IPS DF 6.9 (cell line): ENCODE data around the gene PGP.

Experiments
- DNase-seq: peaks from one replicate; pipeline ENCODE4 v3.0.0-alpha.2; 2013; ENCODE audit warnings: low read depth, low spot score
- H3K27ac ChIP-seq: one replicate; pipeline ENCODE4 v1.5.1; 2013; ENCODE audit warnings: low read length, control low read depth
- H3K27me3 ChIP-seq: 2 replicates; pipeline ENCODE4 v1.6.1; 2013; ENCODE audit warnings: mild to moderate bottlenecking, low read length; ENCODE audit not compliant: control insufficient read depth, insufficient read depth
- H3K36me3 ChIP-seq: 2 replicates; pipeline ENCODE4 v1.6.1; 2013; ENCODE audit warnings: low read length; ENCODE audit not compliant: control insufficient read depth, insufficient read depth
- H3K4me1 ChIP-seq: 2 replicates; pipeline ENCODE4 v1.6.1; 2013; ENCODE audit warnings: low read length; ENCODE audit not compliant: control insufficient read depth, insufficient read depth
- H3K4me3 ChIP-seq: 2 replicates; pipeline ENCODE4 v1.5.1; 2013; ENCODE audit warnings: mild to moderate bottlenecking, low read length
- H3K9me3 ChIP-seq: 2 replicates; pipeline ENCODE4 v1.6.1; 2013; ENCODE audit warnings: low read length, inconsistent platforms; ENCODE audit not compliant: control insufficient read depth, insufficient read depth
- WGBS: extraction: QIAGEN DNeasy Blood & Tissue Kit; methylation state at CpG from one replicate; pipeline ENCODE4 v1.1.7; 2013; ENCODE audit warnings: mixed read lengths, missing lambda C conversion rate; ENCODE audit not compliant: insufficient read length, insufficient coverage; 5-methylcytosine and 5-hydroxymethylcytosine counted together

The PGP gene

DNA sequence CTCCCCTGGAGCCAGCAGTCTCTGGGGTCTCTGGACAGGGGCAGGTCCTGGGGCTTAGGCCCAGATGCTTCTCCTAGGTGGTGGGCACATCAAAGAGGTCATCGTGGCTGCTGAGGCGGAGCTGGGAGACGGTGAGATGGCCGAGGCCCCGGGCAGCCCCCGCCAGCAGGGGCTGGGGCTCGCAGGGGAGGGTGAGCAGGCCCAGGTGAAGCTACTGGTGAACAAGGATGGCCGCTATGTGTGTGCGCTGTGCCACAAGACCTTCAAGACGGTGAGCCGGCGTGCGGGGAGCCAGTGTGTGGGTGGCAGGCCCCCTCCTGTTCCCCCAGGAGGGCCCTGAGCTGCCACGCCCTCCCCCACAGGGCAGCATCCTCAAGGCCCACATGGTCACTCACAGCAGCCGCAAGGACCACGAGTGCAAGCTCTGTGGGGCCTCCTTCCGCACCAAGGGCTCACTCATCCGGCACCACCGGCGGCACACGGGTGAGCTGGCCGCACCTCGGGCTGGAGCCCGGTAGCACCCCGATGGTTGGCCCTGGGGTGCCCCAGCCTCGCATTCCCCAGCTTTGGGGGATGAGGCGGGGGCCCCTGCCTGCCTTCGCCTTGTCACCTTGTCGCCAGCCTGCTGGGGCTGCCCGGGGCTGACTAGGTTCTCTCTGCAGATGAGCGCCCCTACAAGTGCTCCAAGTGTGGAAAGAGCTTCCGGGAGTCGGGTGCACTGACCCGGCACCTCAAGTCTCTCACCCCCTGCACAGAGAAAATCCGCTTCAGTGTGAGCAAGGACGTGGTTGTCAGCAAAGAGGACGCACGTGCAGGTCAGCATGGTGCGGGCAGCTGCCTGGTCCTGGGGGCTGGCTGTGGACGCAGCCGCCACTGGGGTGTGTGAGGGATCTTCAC, 17.7 kb upstream of the PGP start:
- no CpG with 5 or more reads among the region's 41 CpGs for WGBS
- no peaks in the 10 kb centered on the region; the same call in 1 of the 2 replicates for H3K27me3 ChIP-seq
- DNase-seq = no peak
- H3K4me3 ChIP-seq = no peak overlapping the region
- H3K4me1 ChIP-seq = no peaks in the 10 kb centered on the region; the same call in 1 of the 2 replicates
- H3K27ac ChIP-seq = no peak overlapping the region
- peaks cover 36% of the 10 kb centered on the region for H3K36me3 ChIP-seq
- no peaks in the 10 kb centered on the region for H3K9me3 ChIP-seq

DNA sequence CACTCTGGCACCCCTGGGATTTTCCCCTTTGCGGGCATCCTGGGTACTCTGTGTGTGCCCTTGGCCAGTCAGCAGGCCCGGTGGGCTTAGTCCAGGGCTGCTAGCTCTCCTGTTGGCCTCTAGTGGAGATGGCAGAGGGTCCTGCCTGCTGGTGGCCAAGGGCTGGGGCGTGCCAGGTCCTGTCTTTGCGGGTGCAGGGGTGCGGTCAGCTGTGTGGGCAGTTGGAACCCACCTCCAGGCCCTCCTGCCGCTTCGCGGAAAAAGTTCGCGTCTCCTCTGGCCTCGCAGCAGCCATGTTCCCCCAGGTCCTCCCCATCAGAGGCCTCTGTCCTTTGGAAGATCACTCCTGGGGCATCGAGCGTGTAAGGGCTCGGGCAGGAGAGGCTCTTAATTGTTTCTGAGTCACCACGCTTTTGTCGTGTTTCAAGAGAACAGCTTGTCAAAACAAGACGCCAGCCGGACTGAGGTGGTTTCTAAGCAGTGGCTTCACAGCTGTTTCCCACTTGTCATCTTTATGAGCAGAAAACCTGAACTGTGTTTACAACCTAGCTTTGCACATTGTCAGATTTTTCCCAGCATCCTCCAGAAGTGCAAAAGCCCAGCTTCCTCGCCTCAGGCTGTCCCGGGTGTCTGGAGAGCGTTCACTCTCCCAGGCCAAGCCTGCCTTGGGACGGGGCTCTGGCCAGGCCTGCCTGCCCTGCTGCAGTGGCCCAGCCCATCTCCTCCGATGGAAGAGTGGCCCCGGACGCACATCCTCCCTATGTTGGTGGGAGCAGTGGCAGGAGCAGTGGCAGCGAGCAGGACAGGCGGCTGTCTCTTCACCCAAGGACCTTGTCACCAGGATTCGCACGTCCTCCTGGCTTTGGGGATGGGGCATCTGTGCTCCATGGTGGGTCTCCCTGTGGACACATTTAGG, 16.6 kb upstream of the PGP start:
- no CpG with 5 or more reads among the region's 29 CpGs for WGBS
- Histone ChIP-seq H3K4me1 (no peaks in the 10 kb centered on the region), H3K27ac (no peak overlapping the region), H3K4me3 (no peak overlapping the region), H3K9me3 (no peaks in the 10 kb centered on the region), H3K27me3 (no peaks in the 10 kb centered on the region; the same call in 1 of the 2 replicates), H3K36me3 (peaks cover 36% of the 10 kb centered on the region)
- DNase-seq = no peak

DNA sequence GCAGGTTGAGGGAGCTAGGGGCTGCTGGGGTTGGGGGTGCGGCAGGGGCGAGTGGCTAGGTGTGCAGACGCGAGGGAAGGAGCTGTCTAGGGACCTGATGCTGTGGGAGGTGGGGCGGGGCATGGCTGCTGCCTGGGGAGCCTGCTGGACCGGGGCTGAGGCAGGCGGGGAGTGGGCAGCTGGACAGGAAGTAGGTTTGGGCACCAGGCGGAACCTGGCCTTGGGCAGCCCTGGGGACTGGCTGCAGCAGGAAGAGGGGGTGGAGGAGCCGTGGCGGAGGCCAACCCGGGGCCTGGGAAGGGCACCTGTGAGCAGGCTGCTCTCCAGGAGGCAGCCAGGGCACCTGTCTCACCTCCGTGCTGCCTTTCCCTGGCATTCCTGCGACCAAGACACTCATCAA, 15.7 kb upstream of the PGP start:
- H3K27me3 ChIP-seq = no peaks in the 10 kb centered on the region
- H3K36me3 ChIP-seq = peaks cover 35% of the 10 kb centered on the region
- no CpG with 5 or more reads among the region's 13 CpGs for WGBS
- H3K27ac ChIP-seq = no peak overlapping the region
- no peaks in the 10 kb centered on the region for H3K9me3 ChIP-seq
- no peak for DNase-seq
- H3K4me3 ChIP-seq = no peak overlapping the region
- no peaks in the 10 kb centered on the region for H3K4me1 ChIP-seq

GRCh38 chr16:2229632-2230250, 15.1 kb upstream of the PGP start:
- Histone ChIP-seq H3K27ac (no peak overlapping the region), H3K9me3 (no peaks in the 10 kb centered on the region), H3K4me3 (no peak overlapping the region), H3K36me3 (peaks cover 28% of the 10 kb centered on the region), H3K4me1 (no peaks in the 10 kb centered on the region), H3K27me3 (no peaks in the 10 kb centered on the region)
- WGBS = no CpG with 5 or more reads among the region's 23 CpGs
- DNase-seq = no peak

- no peaks in the 10 kb centered on the region for H3K9me3 ChIP-seq
- no peaks in the 10 kb centered on the region for H3K4me1 ChIP-seq
- H3K27ac ChIP-seq = no peak overlapping the region
- peaks cover 23% of the 10 kb centered on the region for H3K36me3 ChIP-seq
- DNase-seq = no peak
- WGBS = no CpG with 5 or more reads among the region's 12 CpGs
- H3K27me3 ChIP-seq = no peaks in the 10 kb centered on the region
- H3K4me3 ChIP-seq = no peak overlapping the region
Measured at GRCh38 chr16:2229091-2229490, 14.5 kb upstream of the PGP start.

DNA sequence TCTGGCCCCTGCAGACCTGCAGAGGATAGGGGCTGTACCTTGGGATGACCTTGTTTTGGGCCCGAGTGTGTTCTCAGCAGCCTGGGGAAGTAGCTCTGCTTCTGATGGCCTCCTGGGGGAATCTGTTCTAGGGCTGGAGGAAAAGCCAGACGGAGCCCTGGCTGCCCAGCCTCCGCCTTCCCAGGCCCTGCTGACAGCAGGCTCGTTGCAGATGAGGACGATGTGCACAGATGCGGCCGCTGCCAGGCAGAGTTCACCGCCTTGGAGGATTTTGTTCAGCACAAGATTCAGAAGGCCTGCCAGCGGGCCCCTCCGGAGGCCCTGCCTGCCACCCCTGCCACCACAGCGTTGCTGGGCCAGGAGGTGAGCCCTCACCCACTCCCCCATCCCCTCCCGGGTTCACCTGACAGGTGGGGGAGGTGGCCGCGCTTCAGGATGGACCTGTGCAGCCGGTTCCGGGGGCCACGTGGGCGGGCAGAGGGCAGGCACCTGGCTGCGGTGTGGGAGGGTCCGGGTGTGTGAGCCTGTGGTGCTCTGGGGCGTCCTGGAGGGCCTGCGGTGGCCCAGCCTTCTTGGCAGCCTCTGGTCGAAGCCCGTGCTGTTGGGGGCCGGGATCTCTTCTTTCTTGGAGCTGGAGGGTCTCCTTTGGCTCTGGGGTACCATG, 13.7 kb upstream of the PGP start:
- H3K36me3 ChIP-seq = peaks cover 18% of the 10 kb centered on the region
- no peak overlapping the region for H3K4me3 ChIP-seq
- no peaks in the 10 kb centered on the region for H3K9me3 ChIP-seq
- no peak overlapping the region for H3K27ac ChIP-seq
- no peaks in the 10 kb centered on the region for H3K27me3 ChIP-seq
- H3K4me1 ChIP-seq = no peaks in the 10 kb centered on the region
- DNase-seq = no peak
- no CpG with 5 or more reads among the region's 25 CpGs for WGBS

GRCh38 chr16:2226918-2227317, 12.3 kb upstream of the PGP start:
- no peak for DNase-seq
- H3K9me3 ChIP-seq = no peaks in the 10 kb centered on the region
- peaks cover 12% of the 10 kb centered on the region for H3K36me3 ChIP-seq
- no peaks in the 10 kb centered on the region for H3K4me1 ChIP-seq
- H3K27ac ChIP-seq = no peak overlapping the region
- WGBS = no CpG with 5 or more reads among the region's 6 CpGs
- no peaks in the 10 kb centered on the region for H3K27me3 ChIP-seq
- no peak overlapping the region for H3K4me3 ChIP-seq

- H3K36me3 ChIP-seq = peaks cover 8% of the 10 kb centered on the region
- H3K4me1 ChIP-seq = no peaks in the 10 kb centered on the region
- DNase-seq = no peak
- no CpG with 5 or more reads among the region's 9 CpGs for WGBS
- H3K27ac ChIP-seq = no peak overlapping the region
- H3K27me3 ChIP-seq = no peaks in the 10 kb centered on the region
- H3K9me3 ChIP-seq = no peaks in the 10 kb centered on the region
- no peak overlapping the region for H3K4me3 ChIP-seq
Measured at GRCh38 chr16:2226245-2226793, 11.7 kb upstream of the PGP start.

- Histone ChIP-seq H3K27ac (no peak overlapping the region), H3K4me1 (no peaks in the 10 kb centered on the region)
- no CpG with 5 or more reads among the region's 22 CpGs for WGBS
Measured at GRCh38 chr16:2223942-2224486, 9.4 kb upstream of the PGP start.

More at GRCh38 chr16:2223942-2224486, 9.4 kb upstream of the PGP start:
- no peaks in the 10 kb centered on the region for H3K27me3 ChIP-seq
- no peaks in the 10 kb centered on the region; the same call in 1 of the 2 replicates for H3K36me3 ChIP-seq
- DNase-seq = no peak
- H3K9me3 ChIP-seq = no peaks in the 10 kb centered on the region
- peak overlapping the region; percentile 84 for H3K4me3 ChIP-seq
